Liver (tissue), 9 donors: Measurements from ENCODE around the gene SLX4. TPM values are rescaled to one million over a fixed set of nuclear protein-coding genes. Genes with fewer than 3 reads are reported as not detected.

Experiments used
- DNase-seq: peaks from one replicate; pipeline ENCODE4 v3.0.0-alpha.2; 2017; ENCODE audit warnings: low spot score
- H3K27ac ChIP-seq, 2 donors: one replicate each; pipeline ENCODE4 v1.7.0; 2013; ENCODE audit warnings: inconsistent platforms in 2 of 2, low read length in 2 of 2, control low read depth in 1 of 2, low read depth in 1 of 2, mild to moderate bottlenecking in 1 of 2
- H3K27me3 ChIP-seq, 4 donors: one replicate each; pipeline versions ENCODE4 v1.6.1 to v1.7.0; 2013; ENCODE audit warnings: low read length in 3 of 4, inconsistent platforms in 1 of 4, mild to moderate bottlenecking in 1 of 4, moderate library complexity in 1 of 4; ENCODE audit not compliant: control insufficient read depth in 4 of 4, insufficient read depth in 4 of 4
- H3K36me3 ChIP-seq, 4 donors: one replicate each; pipeline versions ENCODE4 v1.6.1 to v1.7.0; 2013; ENCODE audit warnings: low read length in 3 of 4, mild to moderate bottlenecking in 3 of 4, low read depth in 1 of 4, moderate library complexity in 1 of 4; ENCODE audit not compliant: control insufficient read depth in 4 of 4, insufficient read depth in 3 of 4
- H3K4me1 ChIP-seq, 4 donors: one replicate each; pipeline versions ENCODE4 v1.6.1 to v1.7.0; 2013; ENCODE audit warnings: low read length in 3 of 4, mild to moderate bottlenecking in 3 of 4, moderate library complexity in 1 of 4; ENCODE audit not compliant: control insufficient read depth in 4 of 4, insufficient read depth in 4 of 4
- H3K4me3 ChIP-seq, 3 donors: one replicate each; pipeline versions ENCODE4 v1.6.1 to v1.7.0; 2013; ENCODE audit warnings: low read length in 3 of 3, control low read depth in 1 of 3, low read depth in 1 of 3, mild to moderate bottlenecking in 1 of 3
- H3K9ac ChIP-seq, 2 donors: one replicate each; pipeline ENCODE4 v1.7.0; 2013; ENCODE audit warnings: low read length in 2 of 2, mild to moderate bottlenecking in 2 of 2, moderate library complexity in 2 of 2, control low read depth in 1 of 2, low read depth in 1 of 2
- H3K9me3 ChIP-seq, 4 donors: one replicate each; pipeline versions ENCODE4 v1.6.1 to v1.7.0; 2013; ENCODE audit warnings: low read length in 3 of 4; ENCODE audit not compliant: control insufficient read depth in 4 of 4
- EGR1 ChIP-seq, 2 donors: IDR thresholded peaks; 2 replicates each; pipeline ENCODE4 v1.6.1; 2016 to 2018; ENCODE audit warnings: antibody characterized with exemption in 2 of 2, low read depth in 2 of 2
- FOXA1 ChIP-seq: IDR thresholded peaks from 2 replicates; pipeline ENCODE4 v1.6.1; 2016; ENCODE audit warnings: antibody characterized with exemption
- FOXA2 ChIP-seq: IDR thresholded peaks from 2 replicates; pipeline ENCODE4 v1.6.1; 2016; ENCODE audit warnings: antibody characterized with exemption
- GABPA ChIP-seq, 2 donors: IDR thresholded peaks in 1 of 2; conservative IDR thresholded peaks in 1 of 2; 2 replicates each; pipeline ENCODE4 v1.6.1; 2016; ENCODE audit warnings: antibody characterized with exemption in 2 of 2, mild to moderate bottlenecking in 1 of 2, moderate library complexity in 1 of 2
- HNF4A ChIP-seq, 2 donors: conservative IDR thresholded peaks; 2 replicates each; pipeline ENCODE4 v1.6.1; 2016; ENCODE audit warnings: antibody characterized with exemption in 2 of 2, mild to moderate bottlenecking in 2 of 2
- HNF4G ChIP-seq: IDR thresholded peaks from 2 replicates; pipeline ENCODE4 v1.6.1; 2016; ENCODE audit warnings: antibody characterized with exemption
- JUND ChIP-seq, 2 donors: IDR thresholded peaks; 2 replicates each; pipeline ENCODE4 v1.6.1; 2016; ENCODE audit warnings: antibody characterized with exemption in 2 of 2
- NR2F2 ChIP-seq: IDR thresholded peaks from 2 replicates; pipeline ENCODE4 v1.6.1; 2016; ENCODE audit warnings: antibody characterized with exemption
- RAD21 ChIP-seq, 2 donors: IDR thresholded peaks; 2 replicates each; pipeline ENCODE4 v1.6.1; 2016; ENCODE audit warnings: antibody characterized with exemption in 2 of 2, mild to moderate bottlenecking in 2 of 2
- RXRA ChIP-seq, 2 donors: IDR thresholded peaks; 2 replicates each; pipeline ENCODE4 v1.6.1; 2017 to 2018; ENCODE audit warnings: antibody characterized with exemption in 2 of 2, mild to moderate bottlenecking in 1 of 2
- SP1 ChIP-seq: IDR thresholded peaks from 2 replicates; pipeline ENCODE4 v1.6.1; 2018; ENCODE audit warnings: antibody characterized with exemption, mild to moderate bottlenecking
- TAF1 ChIP-seq: conservative IDR thresholded peaks from 2 replicates; pipeline ENCODE4 v1.6.1; 2016; ENCODE audit warnings: antibody characterized with exemption, mild to moderate bottlenecking
- YY1 ChIP-seq: IDR thresholded peaks from 2 replicates; pipeline ENCODE4 v1.6.1; 2016; ENCODE audit warnings: antibody characterized with exemption, mild to moderate bottlenecking
- WGBS: extraction: QIAGEN DNeasy Blood & Tissue Kit; methylation state at CpG from one replicate; pipeline ENCODE4 v1.1.7; 2013; 5-methylcytosine and 5-hydroxymethylcytosine counted together
- polyA plus RNA-seq, 2 donors: library from polyadenylated mRNA; stranded (reverse) in 1 of 2; unstranded in 1 of 2; fragments of 200-250 nt in 1 of 2; fragments of >200 nt in 1 of 2; fragmentation: Nextera tagmentation in 1 of 2; extraction: Ambion mirVana in 1 of 2; gene quantifications; one replicate each; pipeline versions ENCODE4 v1.2.1 to v1.2.3, GENCODE V29; 2013 to 2015
- total RNA-seq, 2 donors: library from RNA; depleted of rRNA; stranded (reverse); fragments of >200 nt; gene quantifications; one replicate each; pipeline ENCODE4 v1.2.3, GENCODE V29; 2014
- TF ChIP-seq, protein P1 (sequence below): IDR thresholded peaks from 2 replicates; pipeline ENCODE4 v1.6.1; 2016; ENCODE audit warnings: antibody characterized with exemption
- TF ChIP-seq, protein P2 (sequence below): IDR thresholded peaks from 2 replicates; pipeline ENCODE4 v1.6.1; 2016; ENCODE audit warnings: antibody characterized with exemption, mild to moderate bottlenecking
- TF ChIP-seq, protein P3 (sequence below): fragments of 150-350 bp; IDR thresholded peaks from 2 replicates; pipeline ENCODE4 v1.5.1; 2017; ENCODE audit warnings: improper control_type of control experiment, low read depth, low read length; ENCODE audit not compliant: missing input control
- TF ChIP-seq, protein P4 (sequence below): IDR thresholded peaks from 2 replicates; pipeline ENCODE4 v1.6.1; 2016; ENCODE audit warnings: antibody characterized with exemption
- TF ChIP-seq, protein P5 (sequence below): IDR thresholded peaks from 2 replicates; pipeline ENCODE4 v1.6.1; 2016; ENCODE audit warnings: antibody characterized with exemption
- donor health status: healthy.
- donor health status: healthy.
- donor health status: healthy.
- donor health status: healthy.
- donor health status: healthy.

The SLX4 gene
- total and polyA plus RNA-seq, 4 donors = 0.32 to 4.9 (median 1.3) TPM

DNA sequence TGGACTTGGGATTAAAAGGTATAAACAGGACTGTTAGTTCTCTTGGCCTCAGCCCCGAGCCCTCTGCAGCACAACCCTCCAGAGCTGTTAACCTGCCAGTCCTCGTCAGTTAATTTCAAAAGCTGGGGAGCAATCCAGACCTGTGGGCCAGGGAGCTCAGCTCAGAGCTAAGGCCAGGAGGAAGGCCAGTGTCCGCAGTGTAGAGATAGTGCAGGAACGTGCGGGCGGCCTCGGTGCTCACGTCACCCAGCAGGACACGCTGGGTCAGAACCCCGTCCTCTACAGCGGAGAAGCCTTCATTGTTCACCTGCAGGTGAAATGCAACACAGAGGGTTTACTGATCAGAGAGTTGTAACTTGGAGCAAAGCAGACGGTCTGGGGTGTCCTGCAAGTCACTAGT lies 18.8 kb downstream of the SLX4 start:
- Histone ChIP-seq H3K4me1 (no peaks in the 10 kb centered on the region), H3K36me3 (peaks cover 0 to 2% (median 0%) of the 10 kb centered on the region in 4 donors), H3K27me3 (no peaks in the 10 kb centered on the region), H3K9me3 (no peaks in the 10 kb centered on the region), H3K27ac (no peak overlapping the region), H3K4me3 (no peak overlapping the region), H3K9ac (no peak overlapping the region)
- TF ChIP-seq GABPA (IDR thresholded peaks at IDR 0.05 in 1 of 2, conservative IDR thresholded peaks at IDR 0.05 in 1 of 2) (no peak), TAF1 (no peak), FOXA1 (no peak), EGR1 (IDR thresholded peaks at IDR 0.05; ENCODE audit: low read depth in 2 of 2) (no peak), FOXA2 (no peak), JUND (IDR thresholded peaks at IDR 0.05) (no peak), NR2F2 (no peak), RXRA (IDR thresholded peaks at IDR 0.05) (no peak), HNF4G (no peak), SP1 (no peak), YY1 (no peak), HNF4A (conservative IDR thresholded peaks at IDR 0.05) (no peak), RAD21 (IDR thresholded peaks at IDR 0.05) (no peak)
- TF ChIP-seq, protein P1, sequence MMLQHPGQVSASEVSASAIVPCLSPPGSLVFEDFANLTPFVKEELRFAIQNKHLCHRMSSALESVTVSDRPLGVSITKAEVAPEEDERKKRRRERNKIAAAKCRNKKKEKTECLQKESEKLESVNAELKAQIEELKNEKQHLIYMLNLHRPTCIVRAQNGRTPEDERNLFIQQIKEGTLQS = no peak
- TF ChIP-seq, protein P2, sequence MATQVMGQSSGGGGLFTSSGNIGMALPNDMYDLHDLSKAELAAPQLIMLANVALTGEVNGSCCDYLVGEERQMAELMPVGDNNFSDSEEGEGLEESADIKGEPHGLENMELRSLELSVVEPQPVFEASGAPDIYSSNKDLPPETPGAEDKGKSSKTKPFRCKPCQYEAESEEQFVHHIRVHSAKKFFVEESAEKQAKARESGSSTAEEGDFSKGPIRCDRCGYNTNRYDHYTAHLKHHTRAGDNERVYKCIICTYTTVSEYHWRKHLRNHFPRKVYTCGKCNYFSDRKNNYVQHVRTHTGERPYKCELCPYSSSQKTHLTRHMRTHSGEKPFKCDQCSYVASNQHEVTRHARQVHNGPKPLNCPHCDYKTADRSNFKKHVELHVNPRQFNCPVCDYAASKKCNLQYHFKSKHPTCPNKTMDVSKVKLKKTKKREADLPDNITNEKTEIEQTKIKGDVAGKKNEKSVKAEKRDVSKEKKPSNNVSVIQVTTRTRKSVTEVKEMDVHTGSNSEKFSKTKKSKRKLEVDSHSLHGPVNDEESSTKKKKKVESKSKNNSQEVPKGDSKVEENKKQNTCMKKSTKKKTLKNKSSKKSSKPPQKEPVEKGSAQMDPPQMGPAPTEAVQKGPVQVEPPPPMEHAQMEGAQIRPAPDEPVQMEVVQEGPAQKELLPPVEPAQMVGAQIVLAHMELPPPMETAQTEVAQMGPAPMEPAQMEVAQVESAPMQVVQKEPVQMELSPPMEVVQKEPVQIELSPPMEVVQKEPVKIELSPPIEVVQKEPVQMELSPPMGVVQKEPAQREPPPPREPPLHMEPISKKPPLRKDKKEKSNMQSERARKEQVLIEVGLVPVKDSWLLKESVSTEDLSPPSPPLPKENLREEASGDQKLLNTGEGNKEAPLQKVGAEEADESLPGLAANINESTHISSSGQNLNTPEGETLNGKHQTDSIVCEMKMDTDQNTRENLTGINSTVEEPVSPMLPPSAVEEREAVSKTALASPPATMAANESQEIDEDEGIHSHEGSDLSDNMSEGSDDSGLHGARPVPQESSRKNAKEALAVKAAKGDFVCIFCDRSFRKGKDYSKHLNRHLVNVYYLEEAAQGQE = no peak
- TF ChIP-seq, protein P3, sequence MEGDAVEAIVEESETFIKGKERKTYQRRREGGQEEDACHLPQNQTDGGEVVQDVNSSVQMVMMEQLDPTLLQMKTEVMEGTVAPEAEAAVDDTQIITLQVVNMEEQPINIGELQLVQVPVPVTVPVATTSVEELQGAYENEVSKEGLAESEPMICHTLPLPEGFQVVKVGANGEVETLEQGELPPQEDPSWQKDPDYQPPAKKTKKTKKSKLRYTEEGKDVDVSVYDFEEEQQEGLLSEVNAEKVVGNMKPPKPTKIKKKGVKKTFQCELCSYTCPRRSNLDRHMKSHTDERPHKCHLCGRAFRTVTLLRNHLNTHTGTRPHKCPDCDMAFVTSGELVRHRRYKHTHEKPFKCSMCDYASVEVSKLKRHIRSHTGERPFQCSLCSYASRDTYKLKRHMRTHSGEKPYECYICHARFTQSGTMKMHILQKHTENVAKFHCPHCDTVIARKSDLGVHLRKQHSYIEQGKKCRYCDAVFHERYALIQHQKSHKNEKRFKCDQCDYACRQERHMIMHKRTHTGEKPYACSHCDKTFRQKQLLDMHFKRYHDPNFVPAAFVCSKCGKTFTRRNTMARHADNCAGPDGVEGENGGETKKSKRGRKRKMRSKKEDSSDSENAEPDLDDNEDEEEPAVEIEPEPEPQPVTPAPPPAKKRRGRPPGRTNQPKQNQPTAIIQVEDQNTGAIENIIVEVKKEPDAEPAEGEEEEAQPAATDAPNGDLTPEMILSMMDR = no peak
- TF ChIP-seq, protein P4, sequence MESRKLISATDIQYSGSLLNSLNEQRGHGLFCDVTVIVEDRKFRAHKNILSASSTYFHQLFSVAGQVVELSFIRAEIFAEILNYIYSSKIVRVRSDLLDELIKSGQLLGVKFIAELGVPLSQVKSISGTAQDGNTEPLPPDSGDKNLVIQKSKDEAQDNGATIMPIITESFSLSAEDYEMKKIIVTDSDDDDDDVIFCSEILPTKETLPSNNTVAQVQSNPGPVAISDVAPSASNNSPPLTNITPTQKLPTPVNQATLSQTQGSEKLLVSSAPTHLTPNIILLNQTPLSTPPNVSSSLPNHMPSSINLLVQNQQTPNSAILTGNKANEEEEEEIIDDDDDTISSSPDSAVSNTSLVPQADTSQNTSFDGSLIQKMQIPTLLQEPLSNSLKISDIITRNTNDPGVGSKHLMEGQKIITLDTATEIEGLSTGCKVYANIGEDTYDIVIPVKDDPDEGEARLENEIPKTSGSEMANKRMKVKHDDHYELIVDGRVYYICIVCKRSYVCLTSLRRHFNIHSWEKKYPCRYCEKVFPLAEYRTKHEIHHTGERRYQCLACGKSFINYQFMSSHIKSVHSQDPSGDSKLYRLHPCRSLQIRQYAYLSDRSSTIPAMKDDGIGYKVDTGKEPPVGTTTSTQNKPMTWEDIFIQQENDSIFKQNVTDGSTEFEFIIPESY = no peak
- TF ChIP-seq, protein P5, sequence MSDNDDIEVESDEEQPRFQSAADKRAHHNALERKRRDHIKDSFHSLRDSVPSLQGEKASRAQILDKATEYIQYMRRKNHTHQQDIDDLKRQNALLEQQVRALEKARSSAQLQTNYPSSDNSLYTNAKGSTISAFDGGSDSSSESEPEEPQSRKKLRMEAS = no peak
- WGBS = 74% methylated on average over 12 of the region's 12 CpGs
- no peak for DNase-seq
